ENCODE data around the gene SRSF7.
"Not testable (repeated sequence)": the region's sequence is repeated elsewhere in the genome, so short reads cannot be mapped to it uniquely, and the experiment has no call there.

Gene SRSF7

DNA sequence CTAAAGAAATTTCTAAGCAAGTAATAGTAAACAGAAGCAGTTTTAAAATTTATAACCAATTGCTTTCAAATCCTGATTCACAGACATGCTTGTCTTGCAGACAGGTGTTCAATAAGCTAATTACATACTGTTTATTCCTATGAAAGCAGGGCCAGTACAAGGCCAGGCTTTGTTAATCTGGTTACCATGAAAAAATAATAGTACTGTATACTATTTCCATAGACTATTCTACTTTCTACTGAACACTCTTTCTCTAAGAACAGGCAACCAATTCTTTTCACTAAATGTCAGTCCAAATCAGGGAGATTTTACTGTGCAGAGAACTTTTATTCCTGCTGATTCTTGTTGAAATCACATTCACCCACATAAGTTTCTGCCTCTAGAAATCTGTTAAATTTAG, 2.9 kb upstream of the SRSF7 start:
- DNase-seq (ENCODE audit: low read depth): no peak

DNA sequence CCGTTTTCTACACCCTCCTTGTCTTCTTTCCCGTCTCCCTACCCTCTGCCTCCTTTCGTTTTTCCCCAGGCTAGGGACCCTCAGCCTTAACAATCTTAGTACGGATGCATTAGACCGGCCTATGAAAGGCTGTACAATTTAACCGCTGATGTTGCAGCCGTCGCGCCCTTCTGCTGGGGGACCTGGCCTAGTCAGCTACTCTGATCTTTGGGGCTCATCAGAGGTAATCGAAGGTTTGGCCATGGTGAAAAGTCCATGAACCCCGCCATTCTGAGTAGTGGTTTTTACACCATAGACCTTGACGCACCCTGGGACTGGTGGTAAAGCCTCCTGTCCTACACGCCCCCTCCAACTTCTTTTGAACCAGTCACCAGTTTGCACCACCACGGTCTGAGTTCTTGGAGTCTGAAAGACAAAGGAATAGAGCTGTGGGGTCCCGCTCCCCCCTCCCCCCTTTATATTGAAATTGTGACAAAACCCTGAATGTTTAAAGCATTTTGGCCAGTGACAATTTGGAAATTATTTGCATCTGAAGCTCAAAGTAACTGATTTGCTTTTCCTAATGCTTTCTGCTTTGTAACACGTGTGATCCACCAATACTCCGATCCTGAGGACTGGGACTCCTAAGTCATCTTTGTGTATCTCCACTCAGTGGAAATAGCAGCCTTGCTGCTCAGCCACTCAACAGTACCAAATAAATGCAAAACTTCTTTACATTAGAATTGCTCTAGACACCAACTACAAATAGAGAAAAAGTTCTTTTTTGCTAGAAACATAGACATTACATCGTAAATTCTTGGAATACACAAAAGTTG, 642 bp upstream of the SRSF7 start:
- no peak for DNase-seq (ENCODE audit: low read depth)

DNA sequence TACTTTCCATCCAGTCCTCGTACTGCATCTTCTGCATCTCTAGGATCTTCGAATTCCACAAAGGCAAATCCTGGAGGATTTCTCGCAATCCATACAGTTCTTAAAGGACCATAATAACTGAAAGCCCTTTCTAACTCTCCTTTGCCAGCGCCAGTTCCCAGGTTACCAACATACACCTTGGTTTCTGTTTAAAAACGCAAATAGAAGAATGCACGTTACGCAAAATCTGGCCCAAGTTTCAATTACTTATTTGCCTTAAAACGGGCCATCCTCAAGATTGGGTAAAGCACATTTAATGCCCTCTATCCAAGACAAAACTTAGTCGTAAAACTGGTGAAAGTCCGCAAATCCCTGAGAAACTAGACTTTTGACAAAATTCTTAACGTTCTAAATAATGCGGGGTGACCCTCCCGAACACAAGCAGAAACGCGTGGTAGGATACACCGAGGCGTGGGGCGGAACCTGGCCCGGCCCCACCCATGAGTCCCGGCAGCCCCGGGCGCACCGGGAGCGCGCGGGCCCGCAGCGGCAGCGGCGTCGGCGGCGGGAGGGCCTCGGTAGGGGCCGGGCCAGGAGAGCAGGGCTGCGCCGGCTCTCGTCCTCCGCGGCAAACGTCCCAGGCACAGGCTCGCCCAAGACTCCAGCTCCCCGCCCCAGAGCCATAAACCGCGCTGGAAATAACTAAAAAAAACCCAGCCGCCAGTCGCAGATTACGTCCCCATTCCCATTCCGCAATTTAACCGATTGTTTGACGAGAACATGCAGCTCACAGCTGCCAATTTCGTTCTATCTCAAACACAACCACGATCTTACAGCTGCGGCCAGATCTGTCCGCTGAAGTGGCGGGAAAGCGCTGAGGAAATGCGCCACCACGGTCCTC, 910 bp downstream of the SRSF7 start:
- peak; percentile 23 for DNase-seq (ENCODE audit: low read depth)

DNA sequence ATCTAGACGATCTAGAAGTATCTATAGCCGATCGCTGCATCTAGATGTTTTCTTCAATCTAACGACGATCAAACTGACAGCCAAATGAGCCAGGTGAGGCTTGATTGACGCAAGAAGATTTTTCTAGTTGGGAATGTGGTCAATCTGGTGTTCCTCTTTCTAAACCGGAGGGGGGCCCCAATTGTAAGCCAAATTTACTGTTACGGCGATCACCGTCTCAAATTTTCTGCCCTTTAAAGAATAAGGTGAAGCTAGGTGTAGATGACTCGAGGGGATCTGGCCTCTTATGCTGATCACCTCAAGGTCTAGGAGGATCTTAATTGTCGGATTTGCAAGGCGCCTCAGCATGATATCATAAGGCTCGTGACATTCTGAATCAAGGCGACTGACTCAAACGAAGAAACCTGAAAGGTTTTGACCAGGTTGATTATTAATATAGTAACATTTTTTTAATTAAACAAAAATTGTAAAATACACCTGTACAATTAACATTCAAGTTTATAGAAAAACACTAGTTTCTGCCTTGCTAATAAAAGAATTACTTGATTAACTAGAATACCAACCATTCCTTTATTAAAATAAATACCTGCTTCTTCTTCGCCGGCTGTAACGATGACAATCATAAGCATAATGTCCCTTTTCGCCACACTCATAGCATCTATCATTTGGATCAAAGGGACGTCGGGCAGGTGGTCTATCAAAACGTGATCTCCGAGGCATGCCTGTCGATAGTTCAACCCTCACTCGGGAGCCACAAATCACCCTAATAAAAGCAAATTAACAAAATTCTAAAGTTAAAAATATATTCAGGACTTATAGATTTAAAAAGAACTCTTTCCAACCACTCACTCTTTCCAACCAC, 2.0 kb downstream of the SRSF7 start:
- no peak for DNase-seq (ENCODE audit: low read depth)

DNA sequence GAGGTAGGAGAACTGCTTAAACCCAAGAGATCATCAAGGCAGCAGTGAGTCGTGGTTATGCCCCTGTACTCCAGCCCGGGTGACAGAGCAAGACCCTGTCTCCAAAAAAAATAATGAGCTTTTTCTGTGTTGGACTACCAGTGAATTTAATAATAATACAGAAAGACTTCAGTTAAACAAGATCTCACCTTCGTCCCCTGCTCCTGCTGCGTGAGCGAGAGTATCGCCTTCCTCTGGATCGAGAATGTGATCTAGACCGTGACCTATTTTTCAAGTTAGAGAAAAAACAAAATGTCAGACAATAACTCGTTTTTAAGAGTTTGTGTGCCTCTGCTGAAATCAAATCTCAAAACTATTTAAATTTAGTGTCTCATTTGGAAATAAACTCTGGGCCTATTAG, 2.8 kb downstream of the SRSF7 start:
- no peak for DNase-seq (ENCODE audit: low read depth)

DNA sequence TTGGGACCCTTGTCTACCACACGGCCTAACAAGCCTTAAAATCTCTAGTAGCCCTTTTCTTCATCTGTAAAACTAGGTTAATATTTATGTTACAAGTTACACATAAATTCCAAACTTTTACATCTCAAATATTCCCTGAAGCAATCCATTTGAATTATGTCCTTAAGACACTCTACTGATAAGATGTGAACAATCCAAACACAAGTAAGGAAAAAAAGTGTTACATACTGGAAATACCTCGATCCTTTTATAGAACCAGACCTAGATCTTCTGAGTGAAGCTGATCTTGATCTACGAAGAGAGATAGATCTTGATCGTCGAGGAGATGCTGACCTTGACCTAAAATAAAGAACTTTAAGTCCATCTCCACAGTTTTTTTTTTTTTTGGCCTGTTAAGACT, 3.3 kb downstream of the SRSF7 start:
- no peak for DNase-seq (ENCODE audit: low read depth)

DNA sequence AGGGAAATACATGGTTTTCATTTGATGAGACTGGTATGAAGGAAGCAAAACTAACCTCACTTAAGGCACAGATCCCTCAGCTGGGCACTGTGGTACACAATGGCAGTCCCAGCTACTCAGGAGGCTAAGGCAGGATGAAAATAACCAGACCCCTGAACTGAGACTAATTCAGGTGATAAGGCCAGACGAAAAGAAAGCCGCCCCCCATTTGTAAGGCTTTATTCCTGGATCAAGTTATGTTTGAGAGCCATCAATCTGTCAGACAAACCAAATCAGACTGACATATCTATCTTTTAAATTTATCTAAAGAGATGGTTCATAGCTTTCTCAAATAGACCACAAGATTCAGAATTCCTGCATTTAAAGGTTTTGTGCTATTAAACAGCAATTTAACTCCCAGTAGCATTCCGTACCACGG, 4.1 kb downstream of the SRSF7 start:
- DNase-seq (ENCODE audit: low read depth): no peak

DNA sequence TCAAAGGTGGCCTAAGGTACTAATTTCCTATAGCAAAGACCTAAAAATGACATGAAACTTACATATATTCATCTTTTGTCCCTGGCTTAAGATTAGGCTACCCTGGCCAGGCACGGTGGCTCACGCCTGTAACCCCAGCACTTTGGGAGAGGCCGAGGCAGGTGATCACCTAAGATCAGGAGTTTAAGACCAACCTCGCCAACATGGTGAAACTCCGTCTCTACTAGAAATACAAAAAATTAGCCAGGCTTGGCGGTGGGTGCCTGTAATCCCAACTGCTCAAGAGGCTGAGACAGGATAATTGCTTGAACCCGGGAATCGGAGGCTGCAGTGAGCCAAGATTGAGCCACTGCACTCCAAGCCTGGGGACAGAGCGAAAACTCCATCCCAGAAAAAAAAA, 5.9 kb downstream of the SRSF7 start:
- no peak for DNase-seq (ENCODE audit: low read depth)

DNA sequence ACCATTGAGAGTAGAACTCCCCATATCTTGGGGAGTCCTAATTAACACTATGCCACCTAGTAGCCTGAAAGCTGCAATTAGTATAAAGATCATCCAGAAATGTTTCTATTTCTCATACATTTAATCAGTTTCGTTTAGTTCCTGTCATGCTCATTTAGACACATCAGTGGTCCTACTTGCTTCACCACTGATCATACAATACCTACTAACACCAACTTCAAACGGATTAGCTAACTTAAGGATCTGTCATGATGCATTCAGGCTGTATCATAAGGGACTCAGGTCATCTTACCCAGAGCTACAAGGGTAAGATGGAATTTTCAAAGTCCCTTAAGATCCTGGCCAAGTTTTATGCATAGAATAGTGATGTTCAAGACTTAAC, 6.8 kb downstream of the SRSF7 start:
- no peak for DNase-seq (ENCODE audit: low read depth)

DNA sequence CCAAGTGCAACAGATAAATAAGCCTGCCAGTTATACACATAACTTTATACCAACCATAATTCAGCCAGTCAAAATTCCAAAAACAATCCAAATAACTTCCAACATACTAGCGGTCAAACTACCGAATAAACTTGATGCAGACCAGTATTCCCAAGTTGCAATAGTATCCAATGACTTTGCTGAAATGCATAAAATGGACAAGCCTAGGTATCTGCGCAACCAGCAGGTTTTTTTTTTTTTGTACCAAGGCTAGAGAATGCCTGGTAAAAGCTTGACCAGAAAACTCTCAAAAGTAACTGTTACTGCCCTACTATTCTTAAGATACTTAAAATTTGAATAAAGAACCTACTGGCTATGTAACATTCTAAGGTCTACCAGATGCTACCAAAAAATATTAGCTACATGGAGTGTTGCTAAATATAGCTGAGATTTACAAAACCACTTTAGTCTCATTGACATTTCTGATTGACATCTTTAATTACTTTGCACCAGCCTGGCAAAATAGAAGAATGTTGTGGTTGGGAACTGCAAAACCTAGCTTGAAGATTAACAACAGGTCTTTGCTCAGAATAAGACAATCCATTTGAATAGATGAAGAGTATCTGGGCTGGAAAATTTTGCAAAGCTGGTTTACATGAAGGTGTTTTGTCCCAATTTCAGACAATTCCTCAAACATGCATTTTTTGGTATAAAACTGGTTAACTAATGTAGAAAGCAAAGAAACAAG, 7.3 kb downstream of the SRSF7 start:
- DNase-seq (ENCODE audit: low read depth): no peak

DNA sequence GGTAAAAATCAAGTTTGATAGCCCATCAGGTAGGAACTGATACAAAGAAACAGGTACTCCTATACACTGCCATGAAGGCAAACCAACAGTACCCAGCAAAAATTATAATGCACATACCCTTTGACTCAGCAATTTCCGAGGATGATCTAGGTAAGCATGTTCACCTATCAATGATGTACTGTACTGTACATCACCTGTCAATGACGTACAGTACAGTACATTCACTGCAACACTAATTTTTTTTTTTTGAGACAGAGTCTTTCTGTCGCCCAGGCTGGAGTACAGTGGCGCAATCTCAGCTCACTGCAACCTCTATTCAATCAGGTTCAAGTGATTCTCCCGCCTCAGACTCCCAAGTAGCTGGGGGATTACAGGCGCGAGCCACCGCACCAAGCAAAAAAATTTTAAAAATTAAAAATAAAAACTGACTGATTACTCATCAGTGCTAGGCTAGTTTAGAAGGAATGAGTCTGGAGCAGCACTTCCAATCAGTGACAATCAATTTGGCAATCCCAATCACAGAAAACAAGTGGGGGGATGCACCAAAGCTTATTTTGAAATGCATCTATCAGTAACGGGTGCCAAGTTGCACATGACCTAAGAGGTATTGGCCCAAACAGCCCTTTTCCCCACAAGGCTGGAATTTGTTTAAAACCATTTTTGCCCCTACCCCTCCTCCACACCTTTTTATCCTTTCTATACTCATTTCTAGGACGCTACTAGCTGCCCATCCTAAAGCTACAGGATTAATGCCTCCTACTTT, 8.2 kb downstream of the SRSF7 start:
- DNase-seq (ENCODE audit: low read depth): no peak

DNA sequence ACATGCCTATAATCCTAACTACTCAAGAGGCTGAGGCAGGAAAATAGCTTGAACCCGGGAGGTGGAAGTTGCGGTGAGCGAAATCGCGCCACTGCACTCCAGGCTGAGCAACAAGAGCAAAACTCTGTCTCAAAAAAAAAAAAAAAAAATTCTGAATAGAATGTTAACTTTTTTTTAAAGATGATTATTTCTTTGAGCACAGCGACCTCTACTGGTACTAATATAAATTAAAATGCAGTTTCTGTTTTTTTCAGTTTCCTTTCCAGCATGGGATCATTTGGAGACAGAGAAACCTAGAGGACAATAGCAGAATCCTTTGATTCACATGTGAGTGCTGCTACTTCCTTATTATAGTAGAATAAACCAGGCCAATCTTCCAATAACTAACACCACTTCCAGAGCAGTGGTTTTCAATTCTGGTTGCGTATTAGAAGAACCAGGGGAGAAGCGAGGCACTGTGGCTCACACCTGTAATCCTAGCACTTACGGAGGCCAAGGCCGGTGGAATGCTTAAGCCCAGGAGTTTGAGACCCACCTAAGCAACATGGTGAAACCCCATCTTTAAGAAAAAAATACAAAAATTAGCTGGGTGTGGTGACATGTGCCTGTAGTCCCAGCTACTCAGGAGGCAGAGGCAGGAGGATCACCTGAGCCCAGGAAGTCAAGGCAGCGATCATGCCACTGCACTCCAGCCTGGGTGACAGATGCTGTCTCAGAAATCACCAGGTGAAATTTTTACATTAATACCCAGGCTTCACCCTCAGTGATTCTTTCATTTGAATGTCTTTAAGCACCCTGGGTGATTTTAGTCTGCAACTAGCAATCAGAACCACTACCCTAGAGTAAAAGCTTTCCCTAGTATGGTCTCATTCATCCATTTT, 10.1 kb downstream of the SRSF7 start:
- no peak for DNase-seq (ENCODE audit: low read depth)

DNA sequence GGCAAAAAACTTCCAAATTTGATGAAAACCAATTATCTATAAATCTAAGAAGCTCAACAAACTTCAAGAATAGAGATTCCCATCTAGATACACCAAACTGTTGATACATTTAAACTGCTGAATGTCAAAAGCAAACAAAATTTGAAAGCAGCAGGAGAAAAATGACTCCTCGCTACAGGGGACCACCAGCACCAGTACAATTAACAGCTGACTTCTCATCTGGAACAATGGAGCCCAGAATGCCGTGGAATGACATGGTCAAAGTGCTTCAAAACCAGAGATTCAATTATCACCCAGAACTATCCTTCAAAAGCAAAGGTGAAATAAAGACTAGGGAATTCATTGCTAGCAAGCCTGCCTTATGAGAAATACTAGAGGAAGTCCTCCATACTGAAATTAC, 11.6 kb downstream of the SRSF7 start:
- DNase-seq (ENCODE audit: low read depth): no peak

DNA sequence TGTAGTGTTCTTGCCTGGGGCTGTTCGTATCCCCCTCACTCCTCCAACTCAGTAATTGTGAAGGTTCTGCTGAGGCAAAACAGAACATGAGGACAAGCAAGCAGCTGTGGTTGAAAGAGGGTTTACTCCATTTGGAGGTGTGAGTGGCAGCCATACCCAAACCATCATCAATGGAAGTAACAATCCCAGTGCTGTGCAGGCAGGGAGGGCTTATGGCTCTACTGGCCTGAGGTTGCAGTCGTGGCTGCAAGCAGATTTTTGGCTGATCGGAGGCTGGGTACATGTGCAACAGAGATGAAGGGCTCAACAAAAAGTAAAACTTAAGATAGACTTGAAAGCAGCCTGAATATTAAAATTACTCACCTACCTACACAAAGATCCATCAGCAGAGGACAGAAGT, 13.2 kb downstream of the SRSF7 start:
- DNase-seq (ENCODE audit: low read depth): no peak

DNA sequence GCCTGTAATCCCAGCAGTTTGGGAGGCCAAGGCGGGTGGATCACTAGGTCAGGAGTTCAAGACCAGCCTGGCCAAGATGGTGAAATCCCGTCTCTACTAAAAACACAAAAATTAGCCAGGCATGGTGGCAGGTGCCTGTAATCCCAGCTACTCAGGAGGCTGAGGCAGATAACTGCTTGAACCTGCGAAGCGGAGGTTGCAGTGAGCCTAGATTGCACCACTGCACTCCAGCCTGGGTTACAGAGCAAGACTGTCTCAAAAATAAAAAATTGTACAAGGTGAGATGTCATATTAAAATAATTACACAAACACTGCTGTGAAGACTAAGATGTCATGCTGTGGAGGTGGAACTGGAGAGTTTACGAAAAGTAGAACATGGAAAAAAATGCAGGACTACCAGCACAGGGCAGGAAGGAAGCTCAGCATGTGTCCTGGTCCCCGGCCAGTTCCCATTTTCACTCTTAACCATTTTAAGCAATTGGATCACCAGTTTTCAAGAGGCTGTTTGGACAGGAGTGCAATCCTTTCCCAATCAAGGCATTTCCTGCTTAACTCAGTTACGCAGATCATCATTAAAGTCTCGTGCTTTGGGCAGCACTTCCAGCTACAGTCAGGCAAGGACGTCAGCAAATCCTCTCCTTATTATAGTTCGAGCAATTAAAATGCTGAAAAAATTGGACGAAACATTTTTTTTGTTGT, 14.0 kb downstream of the SRSF7 start:
- not testable (repeated sequence) for DNase-seq (ENCODE audit: low read depth)

DNA sequence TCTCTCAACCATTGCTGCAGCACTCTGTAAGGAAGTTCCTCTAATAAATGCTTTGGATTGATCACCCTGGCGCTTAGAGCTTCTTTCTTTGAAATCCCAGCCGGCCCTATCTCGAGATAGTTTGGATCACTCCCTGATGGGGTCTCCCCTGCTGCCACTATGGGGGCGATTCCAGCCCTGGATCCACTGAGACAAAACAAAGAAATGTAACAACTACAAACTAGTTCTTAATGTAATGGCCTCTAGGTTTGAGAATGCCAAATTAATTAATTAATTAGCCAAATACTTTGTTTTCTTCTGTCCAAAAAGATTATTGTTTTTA, 15.2 kb downstream of the SRSF7 start:
- DNase-seq (ENCODE audit: low read depth): no peak

DNA sequence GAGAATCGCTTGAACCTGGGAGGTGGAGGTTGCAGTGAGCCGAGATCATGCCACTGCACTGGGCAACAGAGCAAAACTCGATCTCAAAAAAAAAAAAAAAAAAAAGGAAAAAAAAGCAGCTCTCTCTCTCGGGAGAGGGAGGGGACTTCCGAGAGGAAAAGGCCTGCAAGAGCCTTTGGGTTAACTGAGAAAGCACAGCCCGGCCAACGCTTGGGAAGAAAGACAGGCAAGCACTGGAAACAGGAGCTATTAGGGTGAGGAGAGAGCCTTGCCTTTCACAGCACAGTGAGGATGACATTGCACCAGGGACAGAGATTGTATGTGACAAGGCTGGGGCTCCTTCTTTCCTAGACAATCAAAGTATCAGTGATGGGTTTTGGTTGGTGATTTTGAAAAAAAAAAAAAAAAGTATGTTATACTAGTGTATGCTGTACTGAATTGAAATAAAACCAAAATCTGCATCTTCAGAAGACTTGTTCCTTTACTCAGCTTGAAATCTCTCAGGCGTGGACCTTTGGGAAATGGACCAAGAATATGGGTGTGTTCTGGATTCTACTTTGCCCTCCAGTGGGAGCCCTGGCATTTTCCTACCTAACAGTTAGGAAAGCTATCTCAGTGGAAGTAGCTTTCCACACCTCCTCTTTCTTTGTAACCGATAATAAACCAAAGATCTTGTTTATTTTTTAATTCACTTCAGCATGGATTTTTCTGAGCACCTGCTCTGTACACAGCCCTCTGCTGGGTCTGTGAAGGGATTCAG, 16.7 kb downstream of the SRSF7 start:
- DNase-seq (ENCODE audit: low read depth): no peak

DNA sequence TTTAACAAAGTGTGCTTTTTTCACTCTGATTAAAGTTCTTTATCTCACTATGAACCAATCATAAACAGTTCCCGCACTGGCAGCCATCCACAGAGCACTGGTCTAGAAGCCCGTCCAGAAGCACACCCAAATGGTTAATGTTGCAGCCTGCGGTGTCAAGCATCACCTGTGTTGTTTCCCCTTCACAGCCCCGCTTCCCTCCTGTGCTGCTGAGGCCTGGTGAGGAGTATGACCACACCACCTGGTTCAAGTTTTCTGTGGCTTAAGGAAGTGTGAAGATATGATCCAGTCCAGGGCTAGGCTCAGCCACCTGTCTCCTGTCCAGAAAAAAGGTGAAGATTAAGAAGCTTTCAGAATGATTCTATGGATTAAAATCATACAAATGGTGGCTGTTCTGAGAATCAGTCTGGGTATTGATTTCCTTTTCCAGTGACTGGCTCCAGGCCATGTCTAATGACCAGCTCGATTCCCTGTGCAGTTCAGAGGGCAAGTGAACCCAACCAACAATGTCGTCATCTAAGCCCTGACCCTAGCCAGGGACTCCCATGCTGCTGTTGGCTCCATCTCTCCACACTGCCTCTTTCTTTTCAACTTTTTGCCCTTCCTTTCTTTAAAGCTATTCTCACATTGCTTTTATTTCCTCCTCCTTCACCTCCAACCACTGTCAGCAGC, 17.7 kb downstream of the SRSF7 start:
- DNase-seq (ENCODE audit: low read depth): no peak
